ENCODE results near the gene USP8. TPM values are rescaled to one million over a fixed set of nuclear protein-coding genes. Genes with fewer than 3 reads are reported as not detected.
A peak's percentile ranks its signal among the peaks of the same experiment; 100 is the strongest.

USP8 gene
- total and polyA plus RNA-seq, 10 of the 15 experiments (the other 5 are each of a cell fraction or from before 2014, with no cell fraction given) = 25.2 to 51.7 (median 36.1) TPM

DNA sequence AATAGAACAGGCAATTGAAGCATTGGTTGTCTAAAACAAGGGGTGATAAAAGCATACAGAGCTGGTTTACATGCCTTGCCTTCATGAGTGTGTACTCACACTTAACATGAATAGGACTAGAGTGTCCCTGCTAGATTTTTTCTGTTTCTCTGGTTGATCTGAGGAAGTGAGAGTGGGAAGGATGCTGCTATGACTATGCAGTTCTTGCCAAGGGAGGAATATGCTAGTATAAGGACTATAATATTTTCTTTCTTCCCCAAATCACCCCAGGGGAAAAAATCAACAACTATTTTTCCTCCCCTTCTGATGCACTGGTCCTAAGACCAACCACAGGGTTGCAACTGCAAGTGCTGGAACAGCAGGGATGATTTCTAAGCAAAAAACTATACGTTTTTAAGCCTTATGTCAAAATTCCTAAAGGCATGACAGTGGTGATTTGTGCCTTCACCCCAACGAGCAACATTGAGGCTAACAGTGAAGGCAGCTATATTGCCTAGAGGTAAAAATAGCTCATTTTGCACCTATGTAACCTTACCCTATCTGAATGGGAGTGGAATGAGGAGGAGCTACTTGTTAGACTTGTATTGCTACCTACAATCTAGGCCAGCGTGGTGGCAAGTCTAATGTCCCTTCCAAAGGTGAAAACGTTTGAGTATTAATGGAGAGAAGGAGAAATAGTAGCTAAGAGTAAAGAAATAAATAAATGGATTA lies 33.5 kb upstream of the USP8 start:
- BruUV-seq (replicated peaks) = no TSS peak
- ChIA-PET SMC1A (ENCODE audit: uncharacterized antibody, unreplicated experiment) (interaction anchor here (0.7 to 2.0 kb wide), 11 partner anchors 12 to 495 kb away, joined by 3 to 11 read pairs (median 4); partner anchors contain the start of gene USP8), POLR2A (interaction anchor here (1.0 to 1.3 kb wide), 5 partner anchors 12 to 36 kb away, joined by 3 read pairs; partner anchors contain the start of genes GABPB1 and USP8), CTCF (interaction anchor here (0.7 to 1.4 kb wide), 3 partner anchors 11 to 34 kb away, joined by 3 to 5 read pairs (median 4); partner anchors contain the start of gene USP8), RAD21 (ENCODE audit: unreplicated experiment) (interaction anchor here (0.6 to 1.6 kb wide), 3 partner anchors 12 to 39 kb away, joined by 3 to 9 read pairs (median 3); partner anchors contain the start of gene USP8)
- Histone ChIP-seq H2AFZ (ENCODE audit: control insufficient read depth, low read depth, low read length) (no peak overlapping the region), H3K4me3 (peak overlapping the region; percentile 13; the same call in 1 of the 2 replicates), H3K36me3 (ENCODE audit: control insufficient read depth in 2 of 2, insufficient read depth in 2 of 2, low read length in 1 of 2) (no peaks in the 10 kb centered on the region), H3K9ac (ENCODE audit: control insufficient read depth, insufficient read depth, low read length) (no peak overlapping the region), H3K4me1 (ENCODE audit: control insufficient read depth, insufficient read depth, low read length) (peaks cover 14% of the 10 kb centered on the region), H3K9me3 (replicated peaks; ENCODE audit: control insufficient read depth, insufficient read depth, low read length) (no peaks in the 10 kb centered on the region), H3K4me2 (ENCODE audit: control insufficient read depth, insufficient read depth) (peak overlapping the region; percentile 5), H3K27ac (ENCODE audit: control insufficient read depth, insufficient read depth) (peak overlapping the region; percentile 1; the same call in 1 of the 2 replicates), H4K20me1 (ENCODE audit: control insufficient read depth, insufficient read depth) (no peaks in the 10 kb centered on the region), H3K27me3 (replicated peaks in 1 of 2; ENCODE audit: control insufficient read depth in 2 of 2, insufficient read depth in 2 of 2, low read length in 1 of 2) (no peaks in the 10 kb centered on the region), H3K79me2 (ENCODE audit: control insufficient read depth, insufficient read depth, low read length) (no peaks in the 10 kb centered on the region)
- intact Hi-C loops (cut with micrococcal nuclease; ENCODE audit: unreplicated experiment) = loop anchor here (1.0 kb wide), 1 partner anchor 35 kb away; the partner anchor contains the start of gene GABPB1
- in situ Hi-C loops (cut with MboI) = no loop called here
- 34% methylated on average over 4 of the region's 4 CpGs for WGBS (ENCODE audit: insufficient coverage, insufficient replicate concordance, low lambda C conversion rate, missing lambda C conversion rate)
- FAIRE-seq (peak; percentile 61), ATAC-seq (peak; percentile 91), DNase-seq (ENCODE audit: low read depth, low spot score) (peak; percentile 49)
- no peak for TF ChIP-seq NRF1 (conservative IDR thresholded peaks at IDR 0.05; ENCODE audit: low read depth, low read length)
- TF ChIP-seq CBFB (IDR thresholded peaks at IDR 0.05; ENCODE audit: low read depth) = no peak
- TF ChIP-seq, protein P1, sequence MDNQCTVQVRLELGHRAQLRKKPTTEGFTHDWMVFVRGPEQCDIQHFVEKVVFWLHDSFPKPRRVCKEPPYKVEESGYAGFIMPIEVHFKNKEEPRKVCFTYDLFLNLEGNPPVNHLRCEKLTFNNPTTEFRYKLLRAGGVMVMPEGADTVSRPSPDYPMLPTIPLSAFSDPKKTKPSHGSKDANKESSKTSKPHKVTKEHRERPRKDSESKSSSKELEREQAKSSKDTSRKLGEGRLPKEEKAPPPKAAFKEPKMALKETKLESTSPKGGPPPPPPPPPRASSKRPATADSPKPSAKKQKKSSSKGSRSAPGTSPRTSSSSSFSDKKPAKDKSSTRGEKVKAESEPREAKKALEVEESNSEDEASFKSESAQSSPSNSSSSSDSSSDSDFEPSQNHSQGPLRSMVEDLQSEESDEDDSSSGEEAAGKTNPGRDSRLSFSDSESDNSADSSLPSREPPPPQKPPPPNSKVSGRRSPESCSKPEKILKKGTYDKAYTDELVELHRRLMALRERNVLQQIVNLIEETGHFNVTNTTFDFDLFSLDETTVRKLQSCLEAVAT (IDR thresholded peaks at IDR 0.05) = no peak
- TF ChIP-seq MXI1 (IDR thresholded peaks at IDR 0.05; ENCODE audit: low read depth, low read length) = no peak
- TF ChIP-seq POLR2AphosphoS2 (IDR thresholded peaks at IDR 0.05; ENCODE audit: low read depth, low read length) = no peak
- TF ChIP-seq, protein P2, sequence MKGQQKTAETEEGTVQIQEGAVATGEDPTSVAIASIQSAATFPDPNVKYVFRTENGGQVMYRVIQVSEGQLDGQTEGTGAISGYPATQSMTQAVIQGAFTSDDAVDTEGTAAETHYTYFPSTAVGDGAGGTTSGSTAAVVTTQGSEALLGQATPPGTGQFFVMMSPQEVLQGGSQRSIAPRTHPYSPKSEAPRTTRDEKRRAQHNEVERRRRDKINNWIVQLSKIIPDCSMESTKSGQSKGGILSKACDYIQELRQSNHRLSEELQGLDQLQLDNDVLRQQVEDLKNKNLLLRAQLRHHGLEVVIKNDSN (IDR thresholded peaks at IDR 0.05; ENCODE audit: borderline replicate concordance, extremely low read length, insufficient read depth, low read depth, low read length) = no peak
- TF ChIP-seq, protein P3, sequence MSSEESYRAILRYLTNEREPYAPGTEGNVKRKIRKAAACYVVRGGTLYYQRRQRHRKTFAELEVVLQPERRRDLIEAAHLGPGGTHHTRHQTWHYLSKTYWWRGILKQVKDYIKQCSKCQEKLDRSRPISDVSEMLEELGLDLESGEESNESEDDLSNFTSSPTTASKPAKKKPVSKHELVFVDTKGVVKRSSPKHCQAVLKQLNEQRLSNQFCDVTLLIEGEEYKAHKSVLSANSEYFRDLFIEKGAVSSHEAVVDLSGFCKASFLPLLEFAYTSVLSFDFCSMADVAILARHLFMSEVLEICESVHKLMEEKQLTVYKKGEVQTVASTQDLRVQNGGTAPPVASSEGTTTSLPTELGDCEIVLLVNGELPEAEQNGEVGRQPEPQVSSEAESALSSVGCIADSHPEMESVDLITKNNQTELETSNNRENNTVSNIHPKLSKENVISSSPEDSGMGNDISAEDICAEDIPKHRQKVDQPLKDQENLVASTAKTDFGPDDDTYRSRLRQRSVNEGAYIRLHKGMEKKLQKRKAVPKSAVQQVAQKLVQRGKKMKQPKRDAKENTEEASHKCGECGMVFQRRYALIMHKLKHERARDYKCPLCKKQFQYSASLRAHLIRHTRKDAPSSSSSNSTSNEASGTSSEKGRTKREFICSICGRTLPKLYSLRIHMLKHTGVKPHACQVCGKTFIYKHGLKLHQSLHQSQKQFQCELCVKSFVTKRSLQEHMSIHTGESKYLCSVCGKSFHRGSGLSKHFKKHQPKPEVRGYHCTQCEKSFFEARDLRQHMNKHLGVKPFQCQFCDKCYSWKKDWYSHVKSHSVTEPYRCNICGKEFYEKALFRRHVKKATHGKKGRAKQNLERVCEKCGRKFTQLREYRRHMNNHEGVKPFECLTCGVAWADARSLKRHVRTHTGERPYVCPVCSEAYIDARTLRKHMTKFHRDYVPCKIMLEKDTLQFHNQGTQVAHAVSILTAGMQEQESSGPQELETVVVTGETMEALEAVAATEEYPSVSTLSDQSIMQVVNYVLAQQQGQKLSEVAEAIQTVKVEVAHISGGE (CRISPR knock-in tag; IDR thresholded peaks at IDR 0.05) = no peak
- TF ChIP-seq, protein P4, sequence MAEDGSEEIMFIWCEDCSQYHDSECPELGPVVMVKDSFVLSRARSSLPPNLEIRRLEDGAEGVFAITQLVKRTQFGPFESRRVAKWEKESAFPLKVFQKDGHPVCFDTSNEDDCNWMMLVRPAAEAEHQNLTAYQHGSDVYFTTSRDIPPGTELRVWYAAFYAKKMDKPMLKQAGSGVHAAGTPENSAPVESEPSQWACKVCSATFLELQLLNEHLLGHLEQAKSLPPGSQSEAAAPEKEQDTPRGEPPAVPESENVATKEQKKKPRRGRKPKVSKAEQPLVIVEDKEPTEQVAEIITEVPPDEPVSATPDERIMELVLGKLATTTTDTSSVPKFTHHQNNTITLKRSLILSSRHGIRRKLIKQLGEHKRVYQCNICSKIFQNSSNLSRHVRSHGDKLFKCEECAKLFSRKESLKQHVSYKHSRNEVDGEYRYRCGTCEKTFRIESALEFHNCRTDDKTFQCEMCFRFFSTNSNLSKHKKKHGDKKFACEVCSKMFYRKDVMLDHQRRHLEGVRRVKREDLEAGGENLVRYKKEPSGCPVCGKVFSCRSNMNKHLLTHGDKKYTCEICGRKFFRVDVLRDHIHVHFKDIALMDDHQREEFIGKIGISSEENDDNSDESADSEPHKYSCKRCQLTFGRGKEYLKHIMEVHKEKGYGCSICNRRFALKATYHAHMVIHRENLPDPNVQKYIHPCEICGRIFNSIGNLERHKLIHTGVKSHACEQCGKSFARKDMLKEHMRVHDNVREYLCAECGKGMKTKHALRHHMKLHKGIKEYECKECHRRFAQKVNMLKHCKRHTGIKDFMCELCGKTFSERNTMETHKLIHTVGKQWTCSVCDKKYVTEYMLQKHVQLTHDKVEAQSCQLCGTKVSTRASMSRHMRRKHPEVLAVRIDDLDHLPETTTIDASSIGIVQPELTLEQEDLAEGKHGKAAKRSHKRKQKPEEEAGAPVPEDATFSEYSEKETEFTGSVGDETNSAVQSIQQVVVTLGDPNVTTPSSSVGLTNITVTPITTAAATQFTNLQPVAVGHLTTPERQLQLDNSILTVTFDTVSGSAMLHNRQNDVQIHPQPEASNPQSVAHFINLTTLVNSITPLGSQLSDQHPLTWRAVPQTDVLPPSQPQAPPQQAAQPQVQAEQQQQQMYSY (CRISPR knock-in tag; IDR thresholded peaks at IDR 0.05) = no peak
- TF ChIP-seq TAF1 (IDR thresholded peaks at IDR 0.05; ENCODE audit: borderline replicate concordance, low read depth, low read length) = no peak
- TF ChIP-seq, protein P5, sequence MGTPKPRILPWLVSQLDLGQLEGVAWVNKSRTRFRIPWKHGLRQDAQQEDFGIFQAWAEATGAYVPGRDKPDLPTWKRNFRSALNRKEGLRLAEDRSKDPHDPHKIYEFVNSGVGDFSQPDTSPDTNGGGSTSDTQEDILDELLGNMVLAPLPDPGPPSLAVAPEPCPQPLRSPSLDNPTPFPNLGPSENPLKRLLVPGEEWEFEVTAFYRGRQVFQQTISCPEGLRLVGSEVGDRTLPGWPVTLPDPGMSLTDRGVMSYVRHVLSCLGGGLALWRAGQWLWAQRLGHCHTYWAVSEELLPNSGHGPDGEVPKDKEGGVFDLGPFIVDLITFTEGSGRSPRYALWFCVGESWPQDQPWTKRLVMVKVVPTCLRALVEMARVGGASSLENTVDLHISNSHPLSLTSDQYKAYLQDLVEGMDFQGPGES (IDR thresholded peaks at IDR 0.05) = no peak

Data from GM12878 (cell line).